ENCODE measurements around the gene ST6GAL2. TPM values are rescaled to one million over a fixed set of nuclear protein-coding genes. Genes with fewer than 3 reads are reported as not detected.

The ST6GAL2 gene
- total and polyA plus RNA-seq, 9 of the 15 experiments (the other 6 are each of a cell fraction or from before 2014, with no cell fraction given), result not detected

DNA sequence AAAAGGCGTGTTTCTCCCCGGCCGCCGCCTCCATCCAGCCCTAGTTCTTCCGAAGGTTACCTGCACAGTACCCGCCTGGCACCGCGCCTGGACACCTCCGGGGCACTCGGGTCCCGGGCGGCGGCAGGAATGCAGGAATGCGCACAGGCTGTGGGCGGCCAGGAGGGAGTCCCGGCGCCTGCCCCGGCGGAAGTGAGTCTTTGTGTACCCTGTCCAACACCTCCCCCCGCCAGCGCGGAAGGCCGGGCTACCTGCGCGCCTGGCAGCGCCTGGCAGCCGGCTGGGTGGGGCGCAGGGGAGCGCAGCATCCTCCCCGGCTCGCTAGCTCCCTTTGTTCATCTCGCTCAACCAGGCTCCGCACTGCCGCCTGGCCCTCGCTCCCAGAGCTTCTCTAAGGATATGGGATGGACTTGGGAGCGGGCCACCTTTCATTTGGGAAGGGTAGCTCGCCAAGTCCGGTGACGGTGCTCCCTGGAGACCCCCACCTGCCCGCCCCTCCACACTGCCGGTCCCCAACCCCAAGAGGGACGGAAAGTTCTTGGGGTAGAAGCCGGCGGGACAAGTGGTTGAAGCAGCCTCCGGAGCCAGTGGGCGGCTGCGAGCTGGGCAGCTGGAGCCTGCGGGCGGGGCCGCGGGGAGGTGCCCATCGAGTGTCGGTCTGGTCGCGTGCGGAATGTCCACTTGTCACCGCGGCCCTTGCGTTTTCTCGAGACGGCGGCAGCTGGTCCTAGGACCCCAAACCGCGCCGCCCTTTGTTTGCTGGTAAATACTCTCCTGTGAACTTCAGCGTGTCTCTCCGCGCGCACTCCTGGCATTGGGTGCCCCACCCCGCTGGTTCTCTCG, 1.2 kb upstream of the ST6GAL2 start:
- H3K4me1 ChIP-seq (replicated peaks in 1 of 2; ENCODE audit: control insufficient read depth in 2 of 2, insufficient read depth in 2 of 2, low read length in 2 of 2), result no peaks in the 10 kb centered on the region
- intact Hi-C loops (cut with micrococcal nuclease) (no loop called here), in situ Hi-C loops (cut with MboI) (no loop called here)
- H3K79me2 ChIP-seq (ENCODE audit: control insufficient read depth, insufficient read depth, low read length), result no peaks in the 10 kb centered on the region
- no peak for ATAC-seq
- H3K9ac ChIP-seq (ENCODE audit: insufficient read depth in 1 of 2, low read depth in 2 of 2, low read length in 2 of 2), result no peak overlapping the region
- CTCF ChIA-PET (ENCODE audit: low intra/inter-chr PET ratio), result no interaction called here
- no peak overlapping the region for H2AFZ ChIP-seq (ENCODE audit: low read depth, low read length)
- H3K4me3 ChIP-seq, result no peak overlapping the region
- H3K27me3 ChIP-seq (ENCODE audit: control insufficient read depth in 2 of 2, insufficient read depth in 2 of 2, low read length in 2 of 2), result no peaks in the 10 kb centered on the region
- no peak for DNase-seq (ENCODE audit: extremely low read depth in 1 of 4, low spot score in 3 of 4)
- no peak for FAIRE-seq
- no peak overlapping the region for H3K4me2 ChIP-seq (ENCODE audit: insufficient read depth, low read length)
- no peaks in the 10 kb centered on the region for H4K20me1 ChIP-seq (replicated peaks; ENCODE audit: control insufficient read depth, insufficient read depth, low read length)
- no TSS peak for BruUV-seq (replicated peaks)
- POLR2A ChIA-PET, result no interaction called here
- WGBS (ENCODE audit: insufficient coverage, low coverage, missing lambda C conversion rate), result 23% methylated on average over 51 of the region's 71 CpGs
- H3K9me3 ChIP-seq (replicated peaks; ENCODE audit: control insufficient read depth, insufficient read depth, low read depth, low read length), result no peaks in the 10 kb centered on the region
- H3K36me3 ChIP-seq (ENCODE audit: control insufficient read depth, insufficient read depth, low read length), result no peaks in the 10 kb centered on the region
- no peak overlapping the region for H3K27ac ChIP-seq (ENCODE audit: extremely low read depth, low read depth, low read length)
- no peaks in the 10 kb centered on the region for H3K9me1 ChIP-seq (ENCODE audit: control insufficient read depth, insufficient read depth, low read length)
- no peak for TF ChIP-seq ZNF77 (CRISPR knock-in tag; IDR thresholded peaks at IDR 0.05)
- no peak for TF ChIP-seq SMARCA4 (IDR thresholded peaks at IDR 0.05)
- no peak for TF ChIP-seq HMG20A (CRISPR knock-in tag; conservative IDR thresholded peaks at IDR 0.05)
- no peak for TF ChIP-seq PML (IDR thresholded peaks at IDR 0.05; ENCODE audit: low read length)
- TF ChIP-seq, protein P1, sequence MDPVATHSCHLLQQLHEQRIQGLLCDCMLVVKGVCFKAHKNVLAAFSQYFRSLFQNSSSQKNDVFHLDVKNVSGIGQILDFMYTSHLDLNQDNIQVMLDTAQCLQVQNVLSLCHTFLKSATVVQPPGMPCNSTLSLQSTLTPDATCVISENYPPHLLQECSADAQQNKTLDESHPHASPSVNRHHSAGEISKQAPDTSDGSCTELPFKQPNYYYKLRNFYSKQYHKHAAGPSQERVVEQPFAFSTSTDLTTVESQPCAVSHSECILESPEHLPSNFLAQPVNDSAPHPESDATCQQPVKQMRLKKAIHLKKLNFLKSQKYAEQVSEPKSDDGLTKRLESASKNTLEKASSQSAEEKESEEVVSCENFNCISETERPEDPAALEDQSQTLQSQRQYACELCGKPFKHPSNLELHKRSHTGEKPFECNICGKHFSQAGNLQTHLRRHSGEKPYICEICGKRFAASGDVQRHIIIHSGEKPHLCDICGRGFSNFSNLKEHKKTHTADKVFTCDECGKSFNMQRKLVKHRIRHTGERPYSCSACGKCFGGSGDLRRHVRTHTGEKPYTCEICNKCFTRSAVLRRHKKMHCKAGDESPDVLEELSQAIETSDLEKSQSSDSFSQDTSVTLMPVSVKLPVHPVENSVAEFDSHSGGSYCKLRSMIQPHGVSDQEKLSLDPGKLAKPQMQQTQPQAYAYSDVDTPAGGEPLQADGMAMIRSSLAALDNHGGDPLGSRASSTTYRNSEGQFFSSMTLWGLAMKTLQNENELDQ (CRISPR knock-in tag; IDR thresholded peaks at IDR 0.05; ENCODE audit: borderline replicate concordance), result no peak
- TF ChIP-seq, protein P2, sequence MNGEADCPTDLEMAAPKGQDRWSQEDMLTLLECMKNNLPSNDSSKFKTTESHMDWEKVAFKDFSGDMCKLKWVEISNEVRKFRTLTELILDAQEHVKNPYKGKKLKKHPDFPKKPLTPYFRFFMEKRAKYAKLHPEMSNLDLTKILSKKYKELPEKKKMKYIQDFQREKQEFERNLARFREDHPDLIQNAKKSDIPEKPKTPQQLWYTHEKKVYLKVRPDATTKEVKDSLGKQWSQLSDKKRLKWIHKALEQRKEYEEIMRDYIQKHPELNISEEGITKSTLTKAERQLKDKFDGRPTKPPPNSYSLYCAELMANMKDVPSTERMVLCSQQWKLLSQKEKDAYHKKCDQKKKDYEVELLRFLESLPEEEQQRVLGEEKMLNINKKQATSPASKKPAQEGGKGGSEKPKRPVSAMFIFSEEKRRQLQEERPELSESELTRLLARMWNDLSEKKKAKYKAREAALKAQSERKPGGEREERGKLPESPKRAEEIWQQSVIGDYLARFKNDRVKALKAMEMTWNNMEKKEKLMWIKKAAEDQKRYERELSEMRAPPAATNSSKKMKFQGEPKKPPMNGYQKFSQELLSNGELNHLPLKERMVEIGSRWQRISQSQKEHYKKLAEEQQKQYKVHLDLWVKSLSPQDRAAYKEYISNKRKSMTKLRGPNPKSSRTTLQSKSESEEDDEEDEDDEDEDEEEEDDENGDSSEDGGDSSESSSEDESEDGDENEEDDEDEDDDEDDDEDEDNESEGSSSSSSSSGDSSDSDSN (IDR thresholded peaks at IDR 0.05; ENCODE audit: borderline replicate concordance in 1 of 2, low read depth in 2 of 2, low read length in 2 of 2), result no peak
- no peak for TF ChIP-seq MTF1 (CRISPR knock-in tag; IDR thresholded peaks at IDR 0.05; ENCODE audit: borderline replicate concordance)
- TF ChIP-seq, protein P3, sequence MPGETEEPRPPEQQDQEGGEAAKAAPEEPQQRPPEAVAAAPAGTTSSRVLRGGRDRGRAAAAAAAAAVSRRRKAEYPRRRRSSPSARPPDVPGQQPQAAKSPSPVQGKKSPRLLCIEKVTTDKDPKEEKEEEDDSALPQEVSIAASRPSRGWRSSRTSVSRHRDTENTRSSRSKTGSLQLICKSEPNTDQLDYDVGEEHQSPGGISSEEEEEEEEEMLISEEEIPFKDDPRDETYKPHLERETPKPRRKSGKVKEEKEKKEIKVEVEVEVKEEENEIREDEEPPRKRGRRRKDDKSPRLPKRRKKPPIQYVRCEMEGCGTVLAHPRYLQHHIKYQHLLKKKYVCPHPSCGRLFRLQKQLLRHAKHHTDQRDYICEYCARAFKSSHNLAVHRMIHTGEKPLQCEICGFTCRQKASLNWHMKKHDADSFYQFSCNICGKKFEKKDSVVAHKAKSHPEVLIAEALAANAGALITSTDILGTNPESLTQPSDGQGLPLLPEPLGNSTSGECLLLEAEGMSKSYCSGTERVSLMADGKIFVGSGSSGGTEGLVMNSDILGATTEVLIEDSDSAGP (CRISPR knock-in tag; IDR thresholded peaks at IDR 0.05), result no peak
- TF ChIP-seq HNRNPLL (IDR thresholded peaks at IDR 0.05; ENCODE audit: low read depth, low read length, poor library complexity, severe bottlenecking), result no peak
- no peak for TF ChIP-seq GTF2E2 (tag; IDR thresholded peaks at IDR 0.05)
- TF ChIP-seq POLR2H (tag; IDR thresholded peaks at IDR 0.05; ENCODE audit: low read depth), result no peak
- no peak for TF ChIP-seq FOSL1 (tag; conservative IDR thresholded peaks at IDR 0.05)
